IMR-90 (cell line): ENCODE measurements around the gene STK35.

Experiments
- BHLHE40 ChIP-seq: fragments of 150-350 bp; IDR thresholded peaks from 2 replicates; pipeline ENCODE4 v1.6.1; 2016; ENCODE audit warnings: mild to moderate bottlenecking, low read depth, low read length
- CEBPB ChIP-seq: IDR thresholded peaks from 2 replicates; pipeline ENCODE4 v1.6.1; 2012; ENCODE audit warnings: low read depth, low read length, improper control_type of control experiment
- CTCF ChIP-seq: conservative IDR thresholded peaks from 2 replicates; pipeline ENCODE4 v1.5.1; 2012; ENCODE audit warnings: mild to moderate bottlenecking, low read depth, low read length, improper control_type of control experiment
- MAZ ChIP-seq: IDR thresholded peaks from 2 replicates; pipeline ENCODE4 v1.6.1; 2012; ENCODE audit warnings: low read depth, mild to moderate bottlenecking, low read length, improper control_type of control experiment, moderate library complexity, borderline replicate concordance
- MXI1 ChIP-seq: IDR thresholded peaks from 2 replicates; pipeline ENCODE4 v1.6.1; 2012; ENCODE audit warnings: low read depth, mild to moderate bottlenecking, low read length, moderate library complexity, borderline replicate concordance
- POLR2A ChIP-seq: IDR thresholded peaks from 2 replicates; pipeline ENCODE4 v1.6.1; 2012; ENCODE audit warnings: mild to moderate bottlenecking, low read depth, low read length
- RAD21 ChIP-seq: IDR thresholded peaks from 2 replicates; pipeline ENCODE4 v1.6.1; 2012; ENCODE audit warnings: low read length, improper control_type of control experiment
- RFX5 ChIP-seq: IDR thresholded peaks from 2 replicates; pipeline ENCODE4 v1.8.0; 2012; ENCODE audit warnings: low read depth, mild to moderate bottlenecking, low read length, moderate library complexity
- SMC3 ChIP-seq: fragments of 150-350 bp; IDR thresholded peaks from 2 replicates; pipeline ENCODE4 v1.6.1; 2016; ENCODE audit warnings: low read depth, mild to moderate bottlenecking, antibody characterized with exemption, low read length, moderate library complexity
- USF2 ChIP-seq: fragments of 150-350 bp; IDR thresholded peaks from 2 replicates; pipeline ENCODE4 v1.6.1; 2017; ENCODE audit warnings: mild to moderate bottlenecking, antibody characterized with exemption, low read length, low read depth

- TF ChIP-seq BHLHE40 (no peak), CTCF (no peak), POLR2A (no peak), MAZ (no peak), USF2 (no peak), RAD21 (no peak), MXI1 (no peak), CEBPB (no peak), SMC3 (no peak), RFX5 (no peak)
Observed at GRCh38 chr20:2103461-2104153, 2.0 kb downstream of the STK35 start.
